NT2/D1 (cell line): ENCODE results near the gene FHOD3.

Experiments
- DNase-seq: peaks from one replicate; pipeline ENCODE4 v3.0.0-alpha.2; 2011; ENCODE audit warnings: low read depth, low spot score
- H3K27me3 ChIP-seq: 2 replicates; pipeline ENCODE4 v1.6.0; 2011; ENCODE audit warnings: mild to moderate bottlenecking; ENCODE audit not compliant: insufficient read length, insufficient read depth
- H3K36me3 ChIP-seq: 2 replicates; pipeline ENCODE4 v1.6.1; 2011; ENCODE audit warnings: mild to moderate bottlenecking, low read length, mixed read lengths; ENCODE audit not compliant: insufficient read depth, insufficient read length
- H3K4me1 ChIP-seq: 2 replicates; pipeline ENCODE4 v1.5.1; 2011; ENCODE audit not compliant: insufficient read depth, insufficient read length
- H3K4me3 ChIP-seq: 2 replicates; pipeline ENCODE4 v1.5.1; 2011; ENCODE audit warnings: low read depth; ENCODE audit not compliant: insufficient read length
- H3K9ac ChIP-seq: 2 replicates; pipeline ENCODE4 v1.6.0; 2011; ENCODE audit warnings: low read depth; ENCODE audit not compliant: insufficient read length
- H3K9me3 ChIP-seq: 2 replicates; pipeline ENCODE4 v1.5.1; 2011; ENCODE audit warnings: mild to moderate bottlenecking, low read length; ENCODE audit not compliant: insufficient read depth
- SUZ12 ChIP-seq: IDR thresholded peaks from 2 replicates; pipeline ENCODE4 v1.6.1; 2011; ENCODE audit not compliant: insufficient read length, insufficient read depth; ENCODE audit errors: extremely low read depth
- YY1 ChIP-seq: IDR thresholded peaks from 2 replicates; pipeline ENCODE4 v1.6.1; 2011; ENCODE audit not compliant: insufficient read length, insufficient read depth
- ZNF274 ChIP-seq: IDR thresholded peaks from 2 replicates; pipeline ENCODE4 v1.6.1; 2011; ENCODE audit warnings: mild to moderate bottlenecking, low read depth, low read length

FHOD3 gene

GRCh38 chr18:36613810-36614209 lies 316.3 kb downstream of the FHOD3 start:
- H3K27me3 ChIP-seq, result no peaks in the 10 kb centered on the region
- TF ChIP-seq YY1 (no peak), SUZ12 (no peak)
- H3K4me3 ChIP-seq, result no peak overlapping the region
- H3K36me3 ChIP-seq, result no peaks in the 10 kb centered on the region
- no peak for DNase-seq
- H3K9me3 ChIP-seq, result no peaks in the 10 kb centered on the region
- H3K9ac ChIP-seq, result no peak overlapping the region
- H3K4me1 ChIP-seq, result no peaks in the 10 kb centered on the region

- TF ChIP-seq SUZ12 (no peak), ZNF274 (no peak), YY1 (no peak)
- H3K4me3 ChIP-seq, result no peak overlapping the region
- H3K9me3 ChIP-seq, result no peaks in the 10 kb centered on the region
- no peaks in the 10 kb centered on the region for H3K4me1 ChIP-seq
- H3K27me3 ChIP-seq, result no peaks in the 10 kb centered on the region
- H3K36me3 ChIP-seq, result no peaks in the 10 kb centered on the region
- no peak for DNase-seq
- H3K9ac ChIP-seq, result no peak overlapping the region
These were observed 323.3 kb downstream of the FHOD3 start for GRCh38 chr18:36620788-36621187.

GRCh38 chr18:36622610-36623009 lies 325.1 kb downstream of the FHOD3 start:
- Histone ChIP-seq H3K9me3 (no peaks in the 10 kb centered on the region), H3K9ac (no peak overlapping the region), H3K27me3 (no peaks in the 10 kb centered on the region), H3K4me3 (no peak overlapping the region), H3K4me1 (no peaks in the 10 kb centered on the region), H3K36me3 (no peaks in the 10 kb centered on the region)
- DNase-seq, result no peak
- TF ChIP-seq SUZ12 (no peak), YY1 (no peak), ZNF274 (no peak)

- H3K4me1 ChIP-seq, result no peaks in the 10 kb centered on the region
- H3K9ac ChIP-seq, result no peak overlapping the region
- TF ChIP-seq ZNF274 (no peak), SUZ12 (no peak), YY1 (no peak)
- H3K4me3 ChIP-seq, result no peak overlapping the region
- no peaks in the 10 kb centered on the region for H3K9me3 ChIP-seq
- no peaks in the 10 kb centered on the region for H3K36me3 ChIP-seq
- DNase-seq, result no peak
- H3K27me3 ChIP-seq, result no peaks in the 10 kb centered on the region
These were observed 325.6 kb downstream of the FHOD3 start for GRCh38 chr18:36623091-36623490.

- Histone ChIP-seq H3K4me1 (no peaks in the 10 kb centered on the region), H3K9ac (no peak overlapping the region), H3K9me3 (no peaks in the 10 kb centered on the region), H3K36me3 (no peaks in the 10 kb centered on the region), H3K27me3 (no peaks in the 10 kb centered on the region), H3K4me3 (no peak overlapping the region)
- no peak for DNase-seq
- no peak for TF ChIP-seq YY1
- no peak for TF ChIP-seq SUZ12
- TF ChIP-seq ZNF274, result no peak
These were observed 326.2 kb downstream of the FHOD3 start for GRCh38 chr18:36623681-36624190.

GRCh38 chr18:36624451-36625167 lies 327.1 kb downstream of the FHOD3 start:
- Histone ChIP-seq H3K9me3 (no peaks in the 10 kb centered on the region), H3K27me3 (no peaks in the 10 kb centered on the region), H3K4me3 (no peak overlapping the region), H3K36me3 (no peaks in the 10 kb centered on the region), H3K4me1 (no peaks in the 10 kb centered on the region), H3K9ac (no peak overlapping the region)
- TF ChIP-seq YY1, result no peak
- TF ChIP-seq ZNF274, result no peak
- no peak for TF ChIP-seq SUZ12
- DNase-seq, result no peak

- H3K4me1 ChIP-seq, result no peaks in the 10 kb centered on the region
- DNase-seq, result no peak
- no peaks in the 10 kb centered on the region for H3K27me3 ChIP-seq
- H3K36me3 ChIP-seq, result no peaks in the 10 kb centered on the region
- no peak overlapping the region for H3K9ac ChIP-seq
- TF ChIP-seq ZNF274, result no peak
- no peak for TF ChIP-seq YY1
- TF ChIP-seq SUZ12, result no peak
- no peak overlapping the region for H3K4me3 ChIP-seq
- H3K9me3 ChIP-seq, result no peaks in the 10 kb centered on the region
These were observed 327.9 kb downstream of the FHOD3 start for GRCh38 chr18:36625386-36625785.

- no peaks in the 10 kb centered on the region for H3K4me1 ChIP-seq
- no peaks in the 10 kb centered on the region for H3K27me3 ChIP-seq
- no peaks in the 10 kb centered on the region for H3K9me3 ChIP-seq
- no peak for DNase-seq
- no peak overlapping the region for H3K9ac ChIP-seq
- TF ChIP-seq ZNF274 (no peak), YY1 (no peak), SUZ12 (no peak)
- no peaks in the 10 kb centered on the region for H3K36me3 ChIP-seq
- no peak overlapping the region for H3K4me3 ChIP-seq
These were observed 330.1 kb downstream of the FHOD3 start for GRCh38 chr18:36627637-36628036.
